Hair follicle dermal papilla cell (primary cell): ENCODE measurements around the gene DMRTB1. TPM values are rescaled to one million over a fixed set of nuclear protein-coding genes. Genes with fewer than 3 reads are reported as not detected.

Source experiments
- total RNA-seq: library from RNA; depleted of rRNA; stranded (reverse); fragments of >200 nt; gene quantifications from 2 replicates; pipeline ENCODE4 v1.2.3, GENCODE V29; 2012

DMRTB1 gene
- total RNA-seq = not detected in 2 replicates

GRCh38 chr1:53459321-53460175 lies at the start of gene DMRTB1:
TSS of gene DMRTB1 (plus strand) at chr1:53459399. CDS start at chr1:53459454, 55 bp downstream.

Other genes starting within 250 kb of the DMRTB1 start
- 38.3 and 45.2 TPM in 2 replicates for gene CZIB, start 238.8 kb upstream of the DMRTB1 start, total RNA-seq
- gene MAGOH, start 220.9 kb upstream of the DMRTB1 start, total RNA-seq = 16.0 and 17.4 TPM in 2 replicates
- gene LRP8, start 131.3 kb upstream of the DMRTB1 start, total RNA-seq = 12.6 and 17.5 TPM in 2 replicates